ENCODE data around the gene SSC5D. TPM values are rescaled to one million over a fixed set of nuclear protein-coding genes. Genes with fewer than 3 reads are reported as not detected.
A peak's percentile ranks its signal among the peaks of the same experiment; 100 is the strongest.

The SSC5D gene
- total RNA-seq, 2 experiments from 2014 or later = 0.67 to 0.70 TPM

DNA sequence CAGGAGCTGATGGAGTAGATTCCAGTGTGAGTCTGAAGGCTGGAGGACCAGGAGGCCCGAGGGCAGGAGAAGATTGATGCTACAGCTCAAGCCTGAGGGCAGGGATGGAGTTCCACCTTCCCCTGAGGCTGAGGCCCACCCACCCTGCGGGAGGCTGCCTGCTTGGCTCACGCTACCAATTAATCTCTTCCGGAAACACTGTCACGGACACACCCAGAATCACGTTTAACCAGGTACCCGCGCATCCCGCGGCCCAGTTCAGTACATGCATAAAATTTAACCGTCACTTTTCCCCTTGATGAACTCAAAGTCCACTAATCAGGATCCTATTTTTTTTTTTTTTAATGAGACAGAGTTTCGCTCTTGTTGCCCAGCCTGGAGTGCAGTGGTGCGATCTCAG, 17.0 kb upstream of the SSC5D start:
- intact Hi-C loops (cut with micrococcal nuclease) = no loop called here
- H3K4me3 Mint-ChIP-seq = no peak overlapping the region
- no peak for TF ChIP-seq CTCF (IDR thresholded peaks at IDR 0.05)
- H3K27me3 Mint-ChIP-seq = no peaks in the 10 kb centered on the region
- no peaks in the 10 kb centered on the region for H3K36me3 Mint-ChIP-seq (ENCODE audit: low read depth)
- ChIA-PET CTCF (interaction anchor here (1.2 kb wide), 1 partner anchor 33 kb away, joined by 6 read pairs; no protein-coding TSS in a partner anchor), POLR2A (no interaction called here)
- H3K4me1 Mint-ChIP-seq (ENCODE audit: low read depth) = peaks cover 5% of the 10 kb centered on the region
- DNase-seq = no peak
- no peak for ATAC-seq
- H3K9me3 Mint-ChIP-seq = no peaks in the 10 kb centered on the region
- no peak overlapping the region for H3K27ac Mint-ChIP-seq

GRCh38 chr19:55472463-55472862, 15.8 kb upstream of the SSC5D start:
- TF ChIP-seq CTCF (IDR thresholded peaks at IDR 0.05) = no peak
- ATAC-seq (no peak), DNase-seq (no peak)
- intact Hi-C loops (cut with micrococcal nuclease) = no loop called here
- Mint-ChIP-seq H3K27ac (no peak overlapping the region), H3K27me3 (no peaks in the 10 kb centered on the region), H3K4me1 (ENCODE audit: low read depth) (peaks cover 7% of the 10 kb centered on the region), H3K36me3 (ENCODE audit: low read depth) (peaks cover 2% of the 10 kb centered on the region), H3K9me3 (no peaks in the 10 kb centered on the region), H3K4me3 (no peak overlapping the region)
- ChIA-PET CTCF (interaction anchor here (5.6 kb wide), 1 partner anchor 32 kb away, joined by 47 read pairs; no protein-coding TSS in a partner anchor), POLR2A (no interaction called here)

DNA sequence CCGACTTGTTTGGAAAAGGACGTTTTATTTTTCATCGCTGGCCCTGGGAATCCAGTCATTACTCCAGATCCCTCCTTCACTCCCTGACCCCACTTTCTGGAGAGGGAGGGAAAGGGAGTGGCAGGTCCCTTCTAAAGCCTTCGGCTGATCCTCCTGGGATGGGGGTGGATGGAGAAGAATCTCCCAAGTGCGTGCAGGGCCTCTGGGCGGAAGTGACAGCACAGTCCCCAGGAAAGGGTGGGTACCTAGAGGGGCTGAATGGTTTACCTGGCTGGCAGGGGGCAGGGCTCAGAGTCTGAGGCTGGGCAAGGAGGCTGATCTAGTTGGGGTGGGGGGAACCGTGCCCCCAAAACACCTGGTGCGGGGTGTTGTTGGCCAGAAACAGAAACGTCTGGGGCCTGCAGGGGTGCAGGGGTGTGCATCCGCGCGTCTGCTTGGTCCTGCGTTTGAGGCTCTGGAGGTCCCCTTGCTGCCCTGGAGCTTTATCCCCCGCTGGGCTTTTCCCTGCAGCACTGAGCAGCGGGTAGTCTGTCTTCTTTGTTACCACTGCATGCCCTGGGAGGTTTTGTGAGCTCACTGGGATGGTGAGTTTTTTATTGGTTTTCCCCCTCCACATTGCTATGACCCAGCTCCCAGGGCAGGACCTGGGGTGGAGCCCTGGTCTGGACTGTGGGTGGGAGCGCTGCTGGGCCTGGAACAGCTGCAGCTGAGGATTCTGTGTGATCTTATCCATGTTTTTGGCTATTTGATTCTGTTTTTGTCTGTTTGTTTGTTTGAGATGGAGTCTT, 14.8 kb upstream of the SSC5D start:
- ATAC-seq (no peak), DNase-seq (no peak)
- ChIA-PET POLR2A (interaction anchor here (0.6 to 0.9 kb wide), 2 partner anchors 31 to 125 kb away, joined by 3 read pairs; no protein-coding TSS in a partner anchor), CTCF (interaction anchor here (0.8 to 5.6 kb wide), 4 partner anchors 14 to 159 kb away, joined by 3 to 47 read pairs (median 3); no protein-coding TSS in a partner anchor)
- Mint-ChIP-seq H3K9me3 (no peaks in the 10 kb centered on the region), H3K4me3 (no peak overlapping the region), H3K36me3 (ENCODE audit: low read depth) (peaks cover 2% of the 10 kb centered on the region), H3K27me3 (no peaks in the 10 kb centered on the region), H3K27ac (no peak overlapping the region), H3K4me1 (ENCODE audit: low read depth) (peaks cover 12% of the 10 kb centered on the region)
- intact Hi-C loops (cut with micrococcal nuclease) = no loop called here
- TF ChIP-seq CTCF (IDR thresholded peaks at IDR 0.05) = no peak

DNA sequence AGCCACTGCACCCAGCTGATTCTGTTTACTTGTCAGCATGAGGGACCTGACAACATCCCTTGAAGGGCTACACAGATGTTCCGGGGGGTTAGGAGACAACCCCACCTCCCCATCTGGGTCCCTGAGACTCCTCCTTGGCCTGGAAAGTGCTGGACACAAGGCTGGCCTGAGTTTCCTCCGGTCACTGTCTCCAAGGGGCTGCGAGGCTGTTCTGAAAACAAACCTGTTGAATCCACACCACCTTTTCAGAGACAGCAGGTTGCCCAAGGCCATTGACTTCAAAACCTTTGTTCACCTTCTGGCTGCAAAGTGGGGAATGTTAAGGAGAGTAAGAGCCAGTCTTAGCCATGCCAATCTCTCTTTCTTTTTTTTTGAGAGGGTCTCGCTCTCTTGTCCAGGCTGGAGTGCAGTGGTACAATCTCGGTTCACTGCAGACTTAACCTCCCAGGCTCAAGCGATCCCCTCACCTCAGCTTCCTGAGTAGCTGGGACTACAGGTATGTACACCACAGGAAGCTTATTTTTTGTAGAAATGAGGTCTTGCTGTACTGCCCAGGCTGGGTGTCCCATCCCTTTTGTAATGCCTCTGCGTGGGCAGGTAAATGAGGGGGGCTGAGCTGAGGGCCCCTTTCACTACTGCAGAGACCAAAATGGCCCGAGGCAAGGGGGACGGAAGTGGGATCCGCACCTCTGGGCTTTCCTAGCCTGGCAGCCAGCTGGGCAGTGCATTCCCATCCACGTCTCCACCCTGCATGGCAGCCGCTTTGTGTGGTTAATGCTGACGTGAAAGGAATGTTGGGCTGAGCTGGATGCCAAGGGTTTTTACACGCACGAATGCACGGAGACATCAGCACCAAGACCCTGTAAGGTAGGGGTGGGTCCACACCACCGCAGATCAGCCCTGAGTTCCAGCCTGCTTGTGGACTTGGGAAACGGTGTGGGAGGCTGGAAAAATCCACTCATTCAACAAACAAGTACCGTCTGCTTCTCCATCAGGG, 13.7 kb upstream of the SSC5D start:
- ATAC-seq (no peak), DNase-seq (no peak)
- ChIA-PET POLR2A (interaction anchor here (0.6 to 3.5 kb wide), 3 partner anchors 12 to 123 kb away, joined by 3 to 22 read pairs (median 3); partner anchors contain the start of gene NAT14), CTCF (interaction anchor here (0.8 to 5.6 kb wide), 7 partner anchors 7 to 173 kb away, joined by 3 to 47 read pairs (median 3); no protein-coding TSS in a partner anchor)
- intact Hi-C loops (cut with micrococcal nuclease) = no loop called here
- peaks cover 23% of the 10 kb centered on the region for H3K4me1 Mint-ChIP-seq (ENCODE audit: low read depth)
- no peaks in the 10 kb centered on the region for H3K27me3 Mint-ChIP-seq
- H3K9me3 Mint-ChIP-seq = no peaks in the 10 kb centered on the region
- no peak overlapping the region for H3K27ac Mint-ChIP-seq
- TF ChIP-seq CTCF (IDR thresholded peaks at IDR 0.05) = no peak
- H3K36me3 Mint-ChIP-seq (ENCODE audit: low read depth) = peaks cover 2% of the 10 kb centered on the region
- H3K4me3 Mint-ChIP-seq = peak overlapping the region; percentile 86

All from activated CD8-positive, alpha-beta T cell treated with anti-CD3 and anti-CD28 coated beads for 36 hours (primary cell).